OCI-LY7 (cell line): ENCODE data around the gene DPF3.

Experiments
- CTCF ChIP-seq: fragments of 200-600 bp; sonication (generic); conservative IDR thresholded peaks from 2 replicates; pipeline ENCODE4 v1.5.1; 2014; ENCODE audit warnings: mild to moderate bottlenecking, antibody characterized with exemption, low read length, moderate library complexity, mixed read lengths
- EZH2phosphoT487 ChIP-seq: fragments of 200-600 bp; sonication (generic); IDR thresholded peaks from 2 replicates; pipeline ENCODE4 v1.6.1; 2018; ENCODE audit warnings: low read depth, borderline replicate concordance, mild to moderate bottlenecking, mixed run types, antibody characterized with exemption, low read length, moderate library complexity, mixed read lengths

- TF ChIP-seq CTCF = no peak
- TF ChIP-seq EZH2phosphoT487 = no peak
These were observed 9.9 kb downstream of the DPF3 start for GRCh38 chr14:72883961-72884360.
